ENCODE data around the gene DLX4.

- TF ChIP-seq, protein P1, sequence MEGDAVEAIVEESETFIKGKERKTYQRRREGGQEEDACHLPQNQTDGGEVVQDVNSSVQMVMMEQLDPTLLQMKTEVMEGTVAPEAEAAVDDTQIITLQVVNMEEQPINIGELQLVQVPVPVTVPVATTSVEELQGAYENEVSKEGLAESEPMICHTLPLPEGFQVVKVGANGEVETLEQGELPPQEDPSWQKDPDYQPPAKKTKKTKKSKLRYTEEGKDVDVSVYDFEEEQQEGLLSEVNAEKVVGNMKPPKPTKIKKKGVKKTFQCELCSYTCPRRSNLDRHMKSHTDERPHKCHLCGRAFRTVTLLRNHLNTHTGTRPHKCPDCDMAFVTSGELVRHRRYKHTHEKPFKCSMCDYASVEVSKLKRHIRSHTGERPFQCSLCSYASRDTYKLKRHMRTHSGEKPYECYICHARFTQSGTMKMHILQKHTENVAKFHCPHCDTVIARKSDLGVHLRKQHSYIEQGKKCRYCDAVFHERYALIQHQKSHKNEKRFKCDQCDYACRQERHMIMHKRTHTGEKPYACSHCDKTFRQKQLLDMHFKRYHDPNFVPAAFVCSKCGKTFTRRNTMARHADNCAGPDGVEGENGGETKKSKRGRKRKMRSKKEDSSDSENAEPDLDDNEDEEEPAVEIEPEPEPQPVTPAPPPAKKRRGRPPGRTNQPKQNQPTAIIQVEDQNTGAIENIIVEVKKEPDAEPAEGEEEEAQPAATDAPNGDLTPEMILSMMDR (IDR thresholded peaks at IDR 0.05; ENCODE audit: insufficient read depth, low read depth, low read length): no peak
- TF ChIP-seq EZH2 (IDR thresholded peaks at IDR 0.05; ENCODE audit: insufficient read depth, low read length): no peak
Observed at GRCh38 chr17:49932138-49932723, 36.8 kb upstream of the DLX4 start.

Data from astrocyte (in vitro differentiated cells and primary cell).